CD8-positive, alpha-beta memory T cell (primary cell): ENCODE measurements around the gene MYO1A. TPM values are rescaled to one million over a fixed set of nuclear protein-coding genes. Genes with fewer than 3 reads are reported as not detected.
A peak's percentile ranks its signal among the peaks of the same experiment; 100 is the strongest.
"Not testable (repeated sequence)": the region's sequence is repeated elsewhere in the genome, so short reads cannot be mapped to it uniquely, and the experiment has no call there.

Experiments
- CTCF ChIA-PET: fragments of 350-600 bp; sonication (Branson Sonifier 250); formaldehyde crosslinking; loops from one replicate; lab custom pipeline; 2021; ENCODE audit warnings: antibody characterized with exemption; lab: Charles Lee
- POLR2A ChIA-PET: fragments of 350-600 bp; sonication (Branson Sonifier 250); formaldehyde crosslinking; loops from one replicate; lab custom pipeline; 2021; ENCODE audit warnings: antibody characterized with exemption; lab: Charles Lee
- DNase-seq, 5 donors: peaks; one replicate each; pipeline versions ENCODE4 v3.0.0 to v3.0.0-alpha.2; 2020 to 2022; ENCODE audit warnings: mixed read lengths in 1 of 5
- H3K27ac ChIP-seq: one replicate; pipeline ENCODE4 v1.7.0; 2013; ENCODE audit warnings: low read depth, mild to moderate bottlenecking, low read length, moderate library complexity
- H3K27me3 ChIP-seq: 2 replicates; pipeline ENCODE4 v1.7.0; 2013; ENCODE audit warnings: low read length, mild to moderate bottlenecking; ENCODE audit not compliant: insufficient read depth, poor library complexity, severe bottlenecking
- H3K36me3 ChIP-seq: 2 replicates; pipeline ENCODE4 v1.7.0; 2013; ENCODE audit warnings: mild to moderate bottlenecking, low read length, moderate library complexity; ENCODE audit not compliant: insufficient read depth
- H3K4me1 ChIP-seq: 2 replicates; pipeline ENCODE4 v1.7.0; 2013; ENCODE audit warnings: mild to moderate bottlenecking, low read length, moderate library complexity; ENCODE audit not compliant: insufficient read depth
- H3K4me3 ChIP-seq: 2 replicates; pipeline ENCODE4 v1.7.0; 2013; ENCODE audit warnings: mild to moderate bottlenecking, low read length
- H3K9me3 ChIP-seq: 2 replicates; pipeline ENCODE4 v1.7.0; 2013; ENCODE audit warnings: mild to moderate bottlenecking, low read length
- H3K27ac Mint-ChIP-seq, 8 donors: one replicate each; pipeline ENCODE4 v1.8.0; 2020 to 2021; ENCODE audit warnings: mixed read lengths in 8 of 8, mild to moderate bottlenecking in 6 of 8, inconsistent platforms in 3 of 8, moderate library complexity in 3 of 8
- H3K27me3 Mint-ChIP-seq, 2 donors: one replicate each; pipeline ENCODE4 v1.8.0; 2020 to 2021; ENCODE audit warnings: mixed read lengths in 2 of 2, mild to moderate bottlenecking in 1 of 2, moderate library complexity in 1 of 2
- H3K36me3 Mint-ChIP-seq, 3 donors: one replicate each; pipeline ENCODE4 v1.8.0; 2020 to 2021; ENCODE audit warnings: mixed read lengths in 3 of 3, inconsistent platforms in 1 of 3, mild to moderate bottlenecking in 1 of 3
- H3K4me1 Mint-ChIP-seq, 3 donors: one replicate each; pipeline ENCODE4 v1.8.0; 2020 to 2021; ENCODE audit warnings: mixed read lengths in 3 of 3, inconsistent platforms in 1 of 3, mild to moderate bottlenecking in 1 of 3
- H3K4me3 Mint-ChIP-seq, 7 donors: one replicate each; pipeline ENCODE4 v1.8.0; 2020 to 2021; ENCODE audit warnings: mixed read lengths in 7 of 7, mild to moderate bottlenecking in 6 of 7, moderate library complexity in 4 of 7, inconsistent platforms in 2 of 7
- H3K9me3 Mint-ChIP-seq, 5 donors: one replicate each; pipeline ENCODE4 v1.8.0; 2020 to 2022; ENCODE audit warnings: mixed read lengths in 5 of 5, mild to moderate bottlenecking in 3 of 5, moderate library complexity in 2 of 5, inconsistent platforms in 1 of 5
- polyA plus RNA-seq: library from polyadenylated mRNA; unstranded; fragments of 300-500 nt; fragmentation: Illumina TruSeq; gene quantifications from one replicate; pipeline ENCODE4 v1.2.3, GENCODE V29; 2021
- total RNA-seq, 2 experiments: library from RNA; stranded (reverse); gene quantifications; one replicate each; pipeline ENCODE4 v1.2.3, GENCODE V29; 2021

Gene MYO1A
- total and polyA plus RNA-seq, 3 experiments from 2014 or later = 0.40 to 0.70 (median 0.51) TPM

DNA sequence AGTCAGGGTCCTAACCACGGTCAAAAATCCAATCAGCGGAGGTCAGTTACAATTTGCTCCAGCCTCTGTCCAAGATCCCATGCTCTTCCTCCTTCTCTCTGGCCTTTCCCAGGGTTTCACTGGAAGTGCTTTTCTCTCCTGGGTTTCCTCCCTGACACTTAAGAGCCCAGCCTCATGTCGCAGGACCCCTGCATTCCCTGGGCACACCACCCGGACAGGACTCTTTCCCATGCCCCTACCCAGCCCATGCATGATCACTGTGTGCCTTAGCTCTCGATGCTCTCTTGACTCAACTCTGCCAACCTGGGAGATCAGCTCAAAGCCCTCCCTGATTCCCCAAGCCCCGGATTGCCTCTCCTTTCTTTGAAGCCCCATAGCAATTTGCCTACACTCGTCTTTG, 18.1 kb downstream of the MYO1A start:
- H3K4me1 Mint-ChIP-seq = peaks cover 20 to 31% (median 25%) of the 10 kb centered on the region in 3 donors
- no peak overlapping the region for H3K4me3 Mint-ChIP-seq
- ChIA-PET POLR2A (interaction anchor here (0.8 kb wide), 1 partner anchor 81 kb away, joined by 3 read pairs; no protein-coding TSS in a partner anchor), CTCF (interaction anchor here (1.4 kb wide), 1 partner anchor 30 kb away, joined by 5 read pairs; no protein-coding TSS in a partner anchor)
- Histone ChIP-seq H3K27me3 (no peaks in the 10 kb centered on the region), H3K4me3 (no peak overlapping the region), H3K27ac (no peak overlapping the region), H3K9me3 (no peaks in the 10 kb centered on the region), H3K36me3 (no peaks in the 10 kb centered on the region), H3K4me1 (peaks cover 42% of the 10 kb centered on the region)
- peak overlapping the region in 1 of 8 donors; percentile 22 for H3K27ac Mint-ChIP-seq
- H3K36me3 Mint-ChIP-seq = no peaks in the 10 kb centered on the region
- no peak for DNase-seq
- H3K27me3 Mint-ChIP-seq = peaks cover 0 to 2% of the 10 kb centered on the region in 2 donors
- no peaks in the 10 kb centered on the region for H3K9me3 Mint-ChIP-seq

GRCh38 chr12:57031138-57031725, 18.7 kb downstream of the MYO1A start:
- Mint-ChIP-seq H3K4me1 (peaks cover 20 to 35% (median 25%) of the 10 kb centered on the region in 3 donors), H3K27me3 (peaks cover 0 to 2% of the 10 kb centered on the region in 2 donors), H3K36me3 (no peaks in the 10 kb centered on the region), H3K27ac (peak overlapping the region in 2 of 8 donors; percentile 5 to 17), H3K9me3 (no peaks in the 10 kb centered on the region), H3K4me3 (peak overlapping the region in 1 of 7 donors; percentile 24)
- Histone ChIP-seq H3K27me3 (no peaks in the 10 kb centered on the region), H3K4me3 (no peak overlapping the region), H3K27ac (no peak overlapping the region), H3K4me1 (peaks cover 46% of the 10 kb centered on the region), H3K36me3 (no peaks in the 10 kb centered on the region), H3K9me3 (no peaks in the 10 kb centered on the region)
- DNase-seq = peak in 1 of 5 donors; percentile 19
- ChIA-PET POLR2A (interaction anchor here (0.8 kb wide), 1 partner anchor 81 kb away, joined by 3 read pairs; no protein-coding TSS in a partner anchor), CTCF (interaction anchor here (1.2 to 1.4 kb wide), 3 partner anchors 23 to 81 kb away, joined by 3 to 5 read pairs (median 3); no protein-coding TSS in a partner anchor)

GRCh38 chr12:57029457-57029856, 20.5 kb downstream of the MYO1A start:
- Histone ChIP-seq H3K36me3 (no peaks in the 10 kb centered on the region), H3K4me1 (peaks cover 46% of the 10 kb centered on the region), H3K4me3 (no peak overlapping the region), H3K27ac (no peak overlapping the region), H3K9me3 (no peaks in the 10 kb centered on the region), H3K27me3 (no peaks in the 10 kb centered on the region)
- no peak for DNase-seq
- peaks cover 0 to 2% of the 10 kb centered on the region in 2 donors for H3K27me3 Mint-ChIP-seq
- H3K9me3 Mint-ChIP-seq = no peaks in the 10 kb centered on the region
- POLR2A ChIA-PET = no interaction called here
- H3K27ac Mint-ChIP-seq = no peak overlapping the region
- H3K4me3 Mint-ChIP-seq = no peak overlapping the region
- CTCF ChIA-PET = no interaction called here
- H3K36me3 Mint-ChIP-seq = no peaks in the 10 kb centered on the region
- H3K4me1 Mint-ChIP-seq = peaks cover 20 to 35% (median 25%) of the 10 kb centered on the region in 3 donors

- CTCF ChIA-PET = interaction anchor here (1.0 to 1.4 kb wide), 3 partner anchors 9 to 87 kb away, joined by 3 to 6 read pairs (median 3); no protein-coding TSS in a partner anchor
- no peak overlapping the region for H3K4me3 Mint-ChIP-seq
- H3K27ac Mint-ChIP-seq = peak overlapping the region in 5 of 8 donors; percentile 2 to 75 (median 44)
- Histone ChIP-seq H3K36me3 (no peaks in the 10 kb centered on the region), H3K9me3 (no peaks in the 10 kb centered on the region), H3K27ac (no peak overlapping the region), H3K27me3 (no peaks in the 10 kb centered on the region), H3K4me3 (no peak overlapping the region), H3K4me1 (peaks cover 46% of the 10 kb centered on the region)
- no peak for DNase-seq
- peaks cover 20 to 35% (median 25%) of the 10 kb centered on the region in 3 donors for H3K4me1 Mint-ChIP-seq
- no peaks in the 10 kb centered on the region for H3K9me3 Mint-ChIP-seq
- H3K27me3 Mint-ChIP-seq = no peaks in the 10 kb centered on the region
- POLR2A ChIA-PET = no interaction called here
- no peaks in the 10 kb centered on the region for H3K36me3 Mint-ChIP-seq
Measured at GRCh38 chr12:57027805-57028153, 22.1 kb downstream of the MYO1A start.

DNA sequence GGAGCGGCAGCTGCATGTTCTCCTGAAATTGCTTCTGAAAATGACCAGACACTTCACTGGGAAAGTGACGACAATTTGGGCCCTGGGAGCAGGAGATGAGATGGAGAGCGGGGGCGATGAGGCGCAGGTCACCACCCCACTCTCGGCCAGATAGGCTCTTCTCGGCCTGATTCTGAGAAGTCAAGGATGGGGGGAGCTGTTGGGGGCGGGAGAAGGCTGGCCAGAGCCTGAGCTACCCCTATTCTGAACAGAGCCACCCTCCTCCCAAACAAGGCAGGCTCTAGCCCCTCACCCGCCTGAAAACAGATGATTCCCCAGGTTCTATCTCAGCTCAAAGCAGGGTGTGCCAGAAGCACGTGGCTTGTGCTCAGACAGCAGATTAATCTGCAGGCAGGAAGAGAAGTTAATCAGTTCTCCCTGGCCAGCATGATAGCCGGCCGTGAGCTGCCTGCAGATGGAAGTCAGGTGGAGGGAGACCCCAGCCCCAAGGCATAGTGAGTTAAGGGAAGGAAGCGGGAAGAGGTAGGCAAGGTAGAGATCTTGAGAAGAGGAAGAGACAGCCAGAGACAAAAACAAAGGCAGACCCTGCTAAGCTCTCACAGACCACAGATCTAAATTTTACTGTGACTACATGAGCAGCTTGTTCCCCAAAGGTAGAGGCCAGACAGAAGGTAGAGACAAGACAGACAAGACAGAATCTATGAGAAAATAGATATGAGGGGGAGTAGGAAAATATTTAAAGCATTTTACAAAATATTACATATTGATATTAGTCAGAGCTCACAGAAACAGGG, 22.7 kb downstream of the MYO1A start:
- no peaks in the 10 kb centered on the region for H3K9me3 Mint-ChIP-seq
- H3K27me3 Mint-ChIP-seq = no peaks in the 10 kb centered on the region
- peaks cover 20 to 35% (median 25%) of the 10 kb centered on the region in 3 donors for H3K4me1 Mint-ChIP-seq
- H3K27ac Mint-ChIP-seq = peak overlapping the region in 6 of 8 donors; percentile 2 to 75 (median 30)
- H3K4me3 ChIP-seq = no peak overlapping the region
- DNase-seq = no peak
- no peak overlapping the region for H3K4me3 Mint-ChIP-seq
- H3K4me1 ChIP-seq = peaks cover 46% of the 10 kb centered on the region
- no peaks in the 10 kb centered on the region for H3K9me3 ChIP-seq
- CTCF ChIA-PET = interaction anchor here (1.0 to 1.4 kb wide), 3 partner anchors 8 to 88 kb away, joined by 3 to 6 read pairs (median 3); no protein-coding TSS in a partner anchor
- H3K36me3 ChIP-seq = no peaks in the 10 kb centered on the region
- no peaks in the 10 kb centered on the region for H3K27me3 ChIP-seq
- POLR2A ChIA-PET = no interaction called here
- no peaks in the 10 kb centered on the region for H3K36me3 Mint-ChIP-seq
- no peak overlapping the region for H3K27ac ChIP-seq

DNA sequence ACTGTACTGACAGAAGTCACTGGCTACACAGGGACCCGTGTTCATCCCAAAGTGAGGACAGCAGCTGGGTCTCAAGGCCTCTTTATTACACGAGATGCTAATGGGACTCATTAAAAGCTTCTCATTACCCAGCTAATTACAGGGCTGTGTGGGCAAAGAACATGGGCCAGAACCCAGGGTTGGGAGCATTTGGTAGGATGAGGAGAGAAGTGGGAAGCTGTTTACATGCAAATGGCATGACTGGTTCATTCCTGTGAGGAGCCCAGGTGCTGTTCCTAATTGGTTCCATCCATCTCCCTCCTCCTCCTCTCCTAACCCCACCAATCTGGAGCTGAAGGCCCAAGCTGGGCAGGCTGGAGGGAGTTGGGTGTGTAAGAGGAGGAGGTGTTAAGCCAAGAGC, 24.7 kb downstream of the MYO1A start:
- H3K4me3 Mint-ChIP-seq = no peak overlapping the region
- no peaks in the 10 kb centered on the region for H3K27me3 ChIP-seq
- no peak overlapping the region for H3K27ac ChIP-seq
- H3K27ac Mint-ChIP-seq = no peak overlapping the region
- no peaks in the 10 kb centered on the region for H3K9me3 Mint-ChIP-seq
- H3K36me3 ChIP-seq = no peaks in the 10 kb centered on the region
- peaks cover 8 to 17% (median 8%) of the 10 kb centered on the region in 3 donors for H3K4me1 Mint-ChIP-seq
- H3K4me3 ChIP-seq = no peak overlapping the region
- no peaks in the 10 kb centered on the region for H3K36me3 Mint-ChIP-seq
- peaks cover 0 to 3% of the 10 kb centered on the region in 2 donors for H3K27me3 Mint-ChIP-seq
- no peak for DNase-seq
- CTCF ChIA-PET = interaction anchor here (1.3 kb wide), 1 partner anchor 10 kb away, joined by 3 read pairs; no protein-coding TSS in a partner anchor
- H3K4me1 ChIP-seq = peaks cover 37% of the 10 kb centered on the region
- H3K9me3 ChIP-seq = no peaks in the 10 kb centered on the region
- POLR2A ChIA-PET = no interaction called here

- H3K36me3 Mint-ChIP-seq, POLR2A ChIA-PET, H3K9me3 Mint-ChIP-seq, H3K4me3 Mint-ChIP-seq, H3K4me3 ChIP-seq, H3K27me3 ChIP-seq, H3K9me3 ChIP-seq, H3K27me3 Mint-ChIP-seq, H3K27ac ChIP-seq, CTCF ChIA-PET, DNase-seq, H3K36me3 ChIP-seq, H3K4me1 Mint-ChIP-seq: not testable (repeated sequence)
- peak overlapping the region in 1 of 8 donors; percentile 43 for H3K27ac Mint-ChIP-seq
- peaks cover 35% of the 10 kb centered on the region for H3K4me1 ChIP-seq
Measured at GRCh38 chr12:57022324-57022723, 27.6 kb downstream of the MYO1A start.
